Measurements from ENCODE around the gene OBP2A. TPM values are rescaled to one million over a fixed set of nuclear protein-coding genes. Genes with fewer than 3 reads are reported as not detected.

Gene OBP2A
- total RNA-seq, 4 donors from 2014 or later: not detected

DNA sequence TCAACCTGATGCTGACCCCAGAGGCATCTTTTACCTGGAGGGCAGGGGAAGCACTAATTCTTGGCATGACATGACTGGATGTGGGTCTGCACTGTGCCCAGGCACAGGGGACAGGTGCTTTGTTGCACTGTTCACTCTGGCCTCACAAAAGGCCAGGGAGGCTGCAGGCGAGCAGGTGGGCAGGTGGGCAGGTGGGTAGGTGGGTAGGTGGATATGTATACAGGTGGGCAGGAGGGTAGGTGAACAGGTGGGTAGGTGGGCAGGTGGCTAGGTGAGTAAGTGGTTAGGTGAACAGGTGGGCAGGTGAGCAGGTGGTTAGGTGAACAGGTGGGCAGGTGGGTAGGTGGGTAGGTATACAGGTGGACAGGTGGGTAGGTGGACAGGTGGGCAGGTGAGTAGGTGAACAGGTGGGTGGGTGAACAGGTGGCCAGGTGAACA, 17.1 kb downstream of the OBP2A start:
- TF ChIP-seq, protein P1, sequence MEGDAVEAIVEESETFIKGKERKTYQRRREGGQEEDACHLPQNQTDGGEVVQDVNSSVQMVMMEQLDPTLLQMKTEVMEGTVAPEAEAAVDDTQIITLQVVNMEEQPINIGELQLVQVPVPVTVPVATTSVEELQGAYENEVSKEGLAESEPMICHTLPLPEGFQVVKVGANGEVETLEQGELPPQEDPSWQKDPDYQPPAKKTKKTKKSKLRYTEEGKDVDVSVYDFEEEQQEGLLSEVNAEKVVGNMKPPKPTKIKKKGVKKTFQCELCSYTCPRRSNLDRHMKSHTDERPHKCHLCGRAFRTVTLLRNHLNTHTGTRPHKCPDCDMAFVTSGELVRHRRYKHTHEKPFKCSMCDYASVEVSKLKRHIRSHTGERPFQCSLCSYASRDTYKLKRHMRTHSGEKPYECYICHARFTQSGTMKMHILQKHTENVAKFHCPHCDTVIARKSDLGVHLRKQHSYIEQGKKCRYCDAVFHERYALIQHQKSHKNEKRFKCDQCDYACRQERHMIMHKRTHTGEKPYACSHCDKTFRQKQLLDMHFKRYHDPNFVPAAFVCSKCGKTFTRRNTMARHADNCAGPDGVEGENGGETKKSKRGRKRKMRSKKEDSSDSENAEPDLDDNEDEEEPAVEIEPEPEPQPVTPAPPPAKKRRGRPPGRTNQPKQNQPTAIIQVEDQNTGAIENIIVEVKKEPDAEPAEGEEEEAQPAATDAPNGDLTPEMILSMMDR (IDR thresholded peaks at IDR 0.05): no peak
- DNase-seq (ENCODE audit: low spot score) (no peak), ATAC-seq (ENCODE audit: low FRiP score) (no peak)

DNA sequence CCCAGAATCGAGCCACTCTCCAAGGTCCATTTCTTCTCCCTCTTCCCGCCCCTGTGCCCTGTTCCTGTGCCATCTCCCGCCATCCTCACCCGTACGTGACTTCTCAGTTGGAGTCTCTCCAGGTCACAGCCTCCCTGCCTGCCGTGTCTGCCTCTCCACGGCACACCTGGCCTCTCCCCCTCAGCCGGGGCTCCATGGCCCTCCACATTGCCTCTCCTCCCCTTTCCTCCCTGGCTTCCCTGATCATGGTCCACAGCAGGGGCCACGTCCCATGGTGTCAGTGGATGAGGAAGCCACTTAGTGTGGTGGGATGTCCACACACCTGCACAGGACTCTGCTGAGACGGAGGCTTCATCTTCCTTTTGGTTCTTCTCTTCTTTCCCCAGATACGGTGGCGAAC, 17.9 kb downstream of the OBP2A start:
- DNase-seq (ENCODE audit: low spot score) (no peak), ATAC-seq (ENCODE audit: low FRiP score) (no peak)
- TF ChIP-seq, protein P1 (IDR thresholded peaks at IDR 0.05): no peak

DNA sequence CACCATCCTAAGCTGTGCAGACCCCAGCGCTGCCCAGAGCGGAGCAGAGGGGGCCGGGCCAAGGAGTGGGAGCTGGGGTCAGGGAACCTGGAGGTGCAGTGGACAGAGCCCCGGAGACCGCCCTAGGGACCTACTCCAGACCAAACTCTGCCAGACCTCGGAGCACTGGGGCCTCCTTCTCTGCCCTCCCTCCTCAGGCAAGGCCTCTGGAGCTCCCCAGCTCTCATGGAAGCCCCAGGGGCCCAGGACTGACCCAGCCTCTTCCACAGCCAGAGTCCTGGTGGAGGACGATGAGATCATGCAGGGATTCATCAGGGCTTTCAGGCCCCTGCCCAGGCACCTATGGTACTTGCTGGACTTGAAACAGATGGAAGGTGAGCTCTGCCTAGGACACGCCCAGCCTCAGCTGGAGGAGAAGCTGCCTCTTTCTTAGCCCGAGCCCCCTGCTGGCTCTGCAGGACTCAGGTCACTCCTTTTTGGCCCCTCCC, 19.3 kb downstream of the OBP2A start:
- no peak for ATAC-seq (ENCODE audit: low FRiP score)
- TF ChIP-seq, protein P1 (IDR thresholded peaks at IDR 0.05): no peak
- no peak for DNase-seq (ENCODE audit: low spot score)

DNA sequence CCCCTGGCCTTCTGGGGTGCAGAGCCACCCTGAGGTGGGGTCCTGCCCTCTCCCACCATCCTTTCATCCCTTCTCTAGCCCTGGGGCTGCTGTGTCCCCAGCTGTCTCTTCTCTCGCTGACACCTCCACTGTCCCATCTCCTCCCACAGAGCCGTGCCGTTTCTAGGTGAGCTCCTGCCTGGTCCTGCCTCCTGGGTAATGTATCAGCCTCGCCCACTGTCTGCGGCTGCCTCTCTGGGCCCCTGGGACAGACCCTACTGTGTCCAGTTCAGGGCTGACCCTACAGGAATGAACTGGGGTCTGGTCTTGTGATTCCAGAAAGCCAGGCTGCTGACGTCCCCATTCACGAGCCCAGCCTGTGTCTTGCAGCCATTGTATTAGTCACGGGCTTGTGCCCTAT, 19.7 kb downstream of the OBP2A start:
- ATAC-seq (ENCODE audit: low FRiP score) (no peak), DNase-seq (ENCODE audit: low spot score) (no peak)
- TF ChIP-seq, protein P1 (IDR thresholded peaks at IDR 0.05): no peak

DNA sequence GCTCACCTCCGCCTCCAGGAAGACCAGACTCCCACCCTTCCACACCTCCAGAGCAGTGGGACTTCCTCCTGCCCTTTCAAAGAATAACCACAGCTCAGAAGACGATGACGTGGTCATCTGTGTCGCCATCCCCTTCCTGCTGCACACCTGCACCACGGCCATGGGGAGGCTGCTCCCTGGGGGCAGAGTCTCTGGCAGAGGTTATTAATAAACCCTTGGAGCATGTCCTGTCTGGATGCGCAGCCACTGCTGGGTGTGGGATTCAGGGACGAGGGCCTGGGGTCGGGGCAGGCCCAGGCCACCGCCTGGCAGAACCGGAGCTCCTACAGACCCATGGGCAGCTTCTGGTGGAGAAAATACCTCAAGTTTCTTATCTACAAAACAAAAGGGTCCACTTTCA, 20.6 kb downstream of the OBP2A start:
- ATAC-seq (ENCODE audit: low FRiP score) (no peak), DNase-seq (ENCODE audit: low spot score) (no peak)
- TF ChIP-seq, protein P1 (IDR thresholded peaks at IDR 0.05): no peak

DNA sequence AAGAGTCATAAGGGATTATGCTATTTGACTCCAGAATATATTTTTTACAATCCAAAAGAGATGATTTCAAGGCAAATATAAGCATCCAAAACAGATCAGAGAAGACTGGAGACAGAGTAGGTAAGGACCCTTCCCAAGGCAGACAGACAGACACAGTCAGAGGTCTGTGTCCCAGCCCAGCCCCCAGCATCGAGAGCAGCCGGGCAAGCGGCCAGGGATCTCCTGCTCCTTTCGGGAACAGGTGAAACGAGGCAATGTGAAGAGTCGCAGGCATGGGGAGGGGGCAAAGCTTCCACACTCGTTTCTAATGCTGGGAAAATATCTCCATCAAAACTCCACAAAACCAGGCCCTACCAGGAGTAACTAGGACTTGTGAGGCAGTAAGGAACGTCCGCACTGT, 21.4 kb downstream of the OBP2A start:
- no peak for DNase-seq (ENCODE audit: low spot score)
- TF ChIP-seq, protein P1 (IDR thresholded peaks at IDR 0.05): no peak
- ATAC-seq (ENCODE audit: low FRiP score): no peak

DNA sequence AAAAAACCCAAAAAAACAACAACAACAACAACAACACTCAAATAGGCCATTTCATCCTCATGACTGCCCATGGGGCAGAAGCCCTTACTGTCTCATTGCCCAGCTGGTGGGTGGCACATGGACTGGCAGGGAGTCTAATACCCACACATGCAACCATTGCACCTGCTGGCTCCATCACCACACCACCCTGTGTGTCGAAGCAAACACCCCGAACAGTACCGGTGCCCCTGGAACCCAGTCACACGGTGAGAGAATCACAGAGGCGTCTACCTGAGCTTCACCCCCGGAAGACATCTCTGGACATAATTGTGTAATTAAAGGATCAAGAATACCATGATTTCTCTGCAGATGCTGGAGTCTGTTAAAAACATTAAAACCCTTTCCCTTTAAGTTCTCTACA, 22.1 kb downstream of the OBP2A start:
- no peak for ATAC-seq (ENCODE audit: low FRiP score)
- no peak for DNase-seq (ENCODE audit: low spot score)
- TF ChIP-seq, protein P1 (IDR thresholded peaks at IDR 0.05): no peak
